ENCODE results near the gene KDM4B.

The KDM4B gene

GRCh38 chr19:5080030-5080654, 111.2 kb downstream of the KDM4B start:
- no peak for DNase-seq (ENCODE audit: low read depth)
- H3K4me3 ChIP-seq (ENCODE audit: low read depth, low read length) = no peak overlapping the region
- TF ChIP-seq, protein P1, sequence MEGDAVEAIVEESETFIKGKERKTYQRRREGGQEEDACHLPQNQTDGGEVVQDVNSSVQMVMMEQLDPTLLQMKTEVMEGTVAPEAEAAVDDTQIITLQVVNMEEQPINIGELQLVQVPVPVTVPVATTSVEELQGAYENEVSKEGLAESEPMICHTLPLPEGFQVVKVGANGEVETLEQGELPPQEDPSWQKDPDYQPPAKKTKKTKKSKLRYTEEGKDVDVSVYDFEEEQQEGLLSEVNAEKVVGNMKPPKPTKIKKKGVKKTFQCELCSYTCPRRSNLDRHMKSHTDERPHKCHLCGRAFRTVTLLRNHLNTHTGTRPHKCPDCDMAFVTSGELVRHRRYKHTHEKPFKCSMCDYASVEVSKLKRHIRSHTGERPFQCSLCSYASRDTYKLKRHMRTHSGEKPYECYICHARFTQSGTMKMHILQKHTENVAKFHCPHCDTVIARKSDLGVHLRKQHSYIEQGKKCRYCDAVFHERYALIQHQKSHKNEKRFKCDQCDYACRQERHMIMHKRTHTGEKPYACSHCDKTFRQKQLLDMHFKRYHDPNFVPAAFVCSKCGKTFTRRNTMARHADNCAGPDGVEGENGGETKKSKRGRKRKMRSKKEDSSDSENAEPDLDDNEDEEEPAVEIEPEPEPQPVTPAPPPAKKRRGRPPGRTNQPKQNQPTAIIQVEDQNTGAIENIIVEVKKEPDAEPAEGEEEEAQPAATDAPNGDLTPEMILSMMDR (conservative IDR thresholded peaks at IDR 0.05; ENCODE audit: low read depth, low read length) = no peak

DNA sequence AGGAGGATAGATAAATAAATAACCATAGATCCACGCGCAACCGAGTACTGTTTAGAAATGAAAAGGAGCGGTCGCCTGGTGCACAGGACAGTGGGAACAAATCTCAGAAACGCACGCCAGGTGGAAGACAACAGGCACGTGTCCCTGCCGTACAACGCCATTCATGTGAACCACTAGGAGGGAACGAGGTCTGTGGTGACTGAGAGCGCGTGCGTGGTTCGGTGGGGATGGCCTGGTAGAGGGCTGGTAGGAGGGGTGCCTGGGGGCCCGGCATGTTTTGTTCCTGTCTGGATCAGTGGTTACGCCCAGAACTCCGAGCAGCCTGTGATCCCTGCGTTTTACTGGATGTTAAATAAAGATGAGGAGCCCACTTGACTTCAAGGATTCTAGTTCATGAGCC, 111.9 kb downstream of the KDM4B start:
- no peak for DNase-seq (ENCODE audit: low read depth)
- no peak overlapping the region for H3K4me3 ChIP-seq (ENCODE audit: low read depth, low read length)
- TF ChIP-seq, protein P1 (conservative IDR thresholded peaks at IDR 0.05; ENCODE audit: low read depth, low read length) = no peak

DNA sequence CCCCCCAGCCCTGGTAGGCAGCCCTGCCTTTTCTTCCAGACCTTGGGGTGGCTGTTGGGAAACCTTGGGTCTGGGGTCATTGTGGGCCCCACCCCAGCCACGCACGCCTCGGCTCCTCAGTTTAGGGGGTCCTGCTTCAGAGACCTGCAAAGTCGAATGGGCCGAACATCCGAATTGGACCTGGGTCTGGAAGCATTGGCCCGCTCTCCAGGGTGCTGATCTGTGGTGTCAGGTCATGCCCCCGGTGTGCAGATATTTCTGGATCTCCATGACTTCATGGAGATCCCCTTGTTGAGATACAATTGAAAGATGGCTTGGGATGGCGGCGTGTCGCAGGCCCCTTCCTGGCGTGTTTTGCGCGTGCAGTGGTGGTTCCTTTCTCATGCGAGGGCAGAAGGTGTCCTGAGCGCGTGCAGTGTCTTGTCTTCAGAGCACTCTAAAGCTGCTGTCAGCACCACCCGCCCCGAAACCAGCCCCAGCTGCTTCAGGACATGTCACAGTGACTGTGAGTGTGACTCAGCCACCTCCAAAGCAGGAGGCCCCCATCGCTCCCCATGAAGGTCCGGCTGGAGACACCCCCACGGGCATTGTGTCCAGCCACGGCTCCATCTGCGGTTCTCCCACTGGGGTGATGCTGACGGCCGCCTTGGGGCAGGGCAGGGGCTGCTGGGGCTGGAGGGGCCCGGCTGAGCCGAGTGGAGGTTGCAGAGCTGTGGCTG, 112.7 kb downstream of the KDM4B start:
- TF ChIP-seq, protein P1 (conservative IDR thresholded peaks at IDR 0.05; ENCODE audit: low read depth, low read length) = no peak

GRCh38 chr19:5083547-5083965, 114.6 kb downstream of the KDM4B start:
- H3K4me3 ChIP-seq (ENCODE audit: low read depth, low read length) = no peak overlapping the region
- TF ChIP-seq, protein P1 (conservative IDR thresholded peaks at IDR 0.05; ENCODE audit: low read depth, low read length) = no peak
- DNase-seq (ENCODE audit: low read depth) = peak; percentile 81

More for the DNA sequence above, 112.7 kb downstream of the KDM4B start:
- H3K4me3 ChIP-seq (ENCODE audit: low read depth, low read length) = no peak overlapping the region
- no peak for DNase-seq (ENCODE audit: low read depth)

DNA sequence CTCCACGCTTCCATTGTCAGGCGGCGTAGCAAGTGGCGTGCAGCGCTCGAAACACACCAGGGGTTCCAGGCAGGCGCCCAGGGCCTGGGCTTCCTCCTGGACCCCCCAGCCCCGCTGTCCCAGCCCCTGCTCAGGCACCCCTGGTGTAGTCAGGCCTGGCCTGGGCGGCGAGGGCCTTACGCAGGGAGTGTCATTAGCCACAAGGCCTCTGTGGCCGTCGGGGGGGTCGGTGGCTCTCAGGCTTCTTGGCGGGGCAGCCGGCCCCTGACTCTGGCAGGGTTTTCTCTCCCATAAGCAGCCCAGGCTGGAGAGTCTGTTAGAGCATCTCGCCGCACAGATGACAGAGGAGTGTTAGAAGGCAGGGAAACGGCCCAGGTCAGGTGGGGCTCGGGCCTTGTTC, 116.7 kb downstream of the KDM4B start:
- no peak overlapping the region for H3K4me3 ChIP-seq (ENCODE audit: low read depth, low read length)
- no peak for DNase-seq (ENCODE audit: low read depth)
- TF ChIP-seq, protein P1 (conservative IDR thresholded peaks at IDR 0.05; ENCODE audit: low read depth, low read length) = no peak

GRCh38 chr19:5086230-5086629, 117.3 kb downstream of the KDM4B start:
- H3K4me3 ChIP-seq (ENCODE audit: low read depth, low read length) = no peak overlapping the region
- TF ChIP-seq, protein P1 (conservative IDR thresholded peaks at IDR 0.05; ENCODE audit: low read depth, low read length) = no peak
- no peak for DNase-seq (ENCODE audit: low read depth)

All from choroid plexus epithelial cell (primary cell).